Astrocyte (in vitro differentiated cells and primary cell): ENCODE results near the gene UQCRH.

Experiments used
- CTCF ChIP-seq: IDR thresholded peaks from 2 replicates; pipeline ENCODE4 v1.5.1; 2011; ENCODE audit warnings: low read depth, mild to moderate bottlenecking, inconsistent platforms, low read length, moderate library complexity; ENCODE audit not compliant: insufficient read depth
- EZH2 ChIP-seq: IDR thresholded peaks from 2 replicates; pipeline ENCODE4 v1.6.1; 2012; ENCODE audit warnings: mild to moderate bottlenecking, low read length, inconsistent platforms; ENCODE audit not compliant: insufficient read depth

- TF ChIP-seq CTCF (no peak), EZH2 (no peak)
Measured at GRCh38 chr1:46277658-46278373, 25.7 kb upstream of the UQCRH start.
